SK-N-SH (cell line): ENCODE data around the gene CELSR2. TPM values are rescaled to one million over a fixed set of nuclear protein-coding genes. Genes with fewer than 3 reads are reported as not detected.

ENCODE experiments used
- CTCF ChIA-PET: fragments of 300-600, 350-600 bp; formaldehyde crosslinking; extraction: SDS; loops from one replicate; lab custom pipeline; 2021; lab: Yijun Ruan, JAX
- POLR2A ChIA-PET: fragments of 350-600 bp; sonication (Branson Sonifier 250); formaldehyde crosslinking; extraction: SDS; loops from one replicate; lab custom pipeline; 2020; ENCODE audit warnings: antibody characterized with exemption, inconsistent platforms; lab: Yijun Ruan, JAX
- DNase-seq: peaks from one replicate; pipeline ENCODE4 v3.0.0; 2012
- H2AFZ ChIP-seq: fragments of 200-600 bp; sonication (generic); 2 replicates; pipeline ENCODE4 v1.8.1; 2016; ENCODE audit warnings: antibody characterized with exemption, mild to moderate bottlenecking, low read depth
- H3F3A ChIP-seq: fragments of 200-600 bp; sonication (generic); replicated peaks from 2 replicates; pipeline ENCODE3; 2016; ENCODE audit warnings: antibody characterized with exemption, mild to moderate bottlenecking; ENCODE audit not compliant: insufficient read depth
- H3K27ac ChIP-seq, 2 experiments: fragments of 200-500 bp in 1 of 2; fragments of 200-600 bp in 1 of 2; sonication (Bioruptor generic) in 1 of 2; sonication (generic), shearing (Covaris generic) in 1 of 2; 2 replicates each; pipeline versions ENCODE4 v1.5.1 to v1.6.1; 2014 to 2016; ENCODE audit warnings: low read depth in 2 of 2, inconsistent platforms in 1 of 2, low read length in 1 of 2, mild to moderate bottlenecking in 1 of 2, mixed read lengths in 1 of 2
- H3K27me3 ChIP-seq: fragments of 200-600 bp; sonication (generic), shearing (Covaris generic); 2 replicates; pipeline ENCODE4 v1.6.1; 2016; ENCODE audit warnings: mixed run types; ENCODE audit not compliant: insufficient read depth
- H3K36me3 ChIP-seq, 2 experiments: fragments of 200-500 bp in 1 of 2; fragments of 200-600 bp in 1 of 2; sonication (Bioruptor generic) in 1 of 2; sonication (generic) in 1 of 2; replicated peaks in 1 of 2; 2 replicates each; pipeline versions ENCODE3 to v1.5.1; 2014 to 2016; ENCODE audit warnings: low read length in 1 of 2, mild to moderate bottlenecking in 1 of 2; ENCODE audit not compliant: insufficient read depth in 2 of 2, control insufficient read depth in 1 of 2
- H3K4me1 ChIP-seq, 2 experiments: fragments of 200-500 bp in 1 of 2; fragments of 200-600 bp in 1 of 2; sonication (Bioruptor generic) in 1 of 2; sonication (generic), shearing (Covaris generic) in 1 of 2; 2 replicates each; pipeline versions ENCODE4 v1.5.1 to v1.6.1; 2014 to 2016; ENCODE audit warnings: low read depth in 1 of 2, low read length in 1 of 2, mixed run types in 1 of 2; ENCODE audit not compliant: insufficient read depth in 2 of 2, control insufficient read depth in 1 of 2
- H3K4me2 ChIP-seq: fragments of 200-600 bp; sonication (generic), shearing (Covaris generic); 2 replicates; pipeline ENCODE4 v1.6.1; 2017; ENCODE audit warnings: mixed run types
- H3K4me3 ChIP-seq, 2 experiments: fragments of 200-500 bp in 1 of 2; fragments of 200-600 bp in 1 of 2; sonication (Bioruptor generic) in 1 of 2; sonication (generic), shearing (Covaris generic) in 1 of 2; 2 replicates each; pipeline versions ENCODE4 v1.5.1 to v1.8.1; 2014 to 2016; ENCODE audit warnings: low read depth in 2 of 2, inconsistent platforms in 1 of 2, low read length in 1 of 2, mild to moderate bottlenecking in 1 of 2, mixed read lengths in 1 of 2, moderate library complexity in 1 of 2
- H3K79me2 ChIP-seq: fragments of 200-600 bp; sonication (generic); 2 replicates; pipeline ENCODE4 v1.8.1; 2017; ENCODE audit warnings: mild to moderate bottlenecking; ENCODE audit not compliant: insufficient read depth
- H3K9ac ChIP-seq: fragments of 200-600 bp; sonication (generic); 2 replicates; pipeline ENCODE4 v1.6.1; 2017; ENCODE audit warnings: mixed run types
- H3K9me2 ChIP-seq: fragments of 200-600 bp; sonication (generic); 2 replicates; pipeline ENCODE4 v1.6.1; 2017; ENCODE audit warnings: mixed run types
- H3K9me3 ChIP-seq: fragments of 200-600 bp; sonication (generic); 2 replicates; pipeline ENCODE4 v1.6.1; 2017; ENCODE audit warnings: mixed run types, mild to moderate bottlenecking, moderate library complexity
- H4K20me1 ChIP-seq: fragments of 200-600 bp; sonication (generic); 2 replicates; pipeline ENCODE4 v1.6.1; 2017; ENCODE audit warnings: mild to moderate bottlenecking, mixed run types; ENCODE audit not compliant: insufficient read depth
- CHD2 ChIP-seq: fragments of 150-350 bp; IDR thresholded peaks from 2 replicates; pipeline ENCODE4 v1.6.1; 2018; ENCODE audit warnings: low read length; ENCODE audit not compliant: partially characterized antibody
- ELF1 ChIP-seq: IDR thresholded peaks from 2 replicates; pipeline ENCODE4 v1.4.0; 2012
- EP300 ChIP-seq, 2 experiments: IDR thresholded peaks; 2 replicates each; pipeline versions ENCODE4 v1.4.0 to v1.6.1; 2012; ENCODE audit warnings: borderline replicate concordance in 1 of 2, low read depth in 1 of 2, low read length in 1 of 2
- EZH2phosphoT487 ChIP-seq: fragments of 200-600 bp; sonication (generic); IDR thresholded peaks from 2 replicates; pipeline ENCODE4 v1.6.1; 2017; ENCODE audit warnings: low read depth, mixed run types, mild to moderate bottlenecking, antibody characterized with exemption, moderate library complexity, borderline replicate concordance
- FOXJ3 ChIP-seq: sonication (generic); formaldehyde crosslinking; IDR thresholded peaks from 2 replicates; pipeline ENCODE4 v1.5.1; 2020; ENCODE audit warnings: mild to moderate bottlenecking, missing genetic modification reagents
- GATA2 ChIP-seq: sonication (generic); formaldehyde crosslinking; IDR thresholded peaks from 2 replicates; pipeline ENCODE4 v1.5.0; 2020; ENCODE audit warnings: mild to moderate bottlenecking, missing genetic modification reagents
- MAX ChIP-seq: IDR thresholded peaks from 2 replicates; pipeline ENCODE4 v1.4.0; 2012; ENCODE audit warnings: low read depth
- MEF2A ChIP-seq: IDR thresholded peaks from 2 replicates; pipeline ENCODE4 v1.4.0; 2012; ENCODE audit warnings: low read depth, borderline replicate concordance
- NFIC ChIP-seq: IDR thresholded peaks from 2 replicates; pipeline ENCODE4 v1.4.0; 2012; ENCODE audit warnings: borderline replicate concordance
- NRF1 ChIP-seq: IDR thresholded peaks from 2 replicates; pipeline ENCODE4 v1.6.1; 2012; ENCODE audit warnings: low read depth, mild to moderate bottlenecking, low read length
- POLR2AphosphoS5 ChIP-seq: IDR thresholded peaks from 2 replicates; pipeline ENCODE4 v1.6.1; 2012; ENCODE audit warnings: low read depth, low read length
- SMC3 ChIP-seq: IDR thresholded peaks from 2 replicates; pipeline ENCODE4 v1.6.1; 2012; ENCODE audit warnings: low read depth, low read length, improper control_type of control experiment
- TAF1 ChIP-seq: IDR thresholded peaks from 2 replicates; pipeline ENCODE4 v1.6.1; 2012; ENCODE audit warnings: low read depth, mild to moderate bottlenecking, low read length, moderate library complexity, borderline replicate concordance
- TCF12 ChIP-seq: IDR thresholded peaks from 2 replicates; pipeline ENCODE4 v1.4.0; 2012
- USF1 ChIP-seq: IDR thresholded peaks from 2 replicates; pipeline ENCODE4 v1.4.0; 2012; ENCODE audit warnings: low read depth, borderline replicate concordance
- WGBS: methylation state at CpG from one replicate; pipeline ENCODE4 v1.1.6; 2017; ENCODE audit warnings: low lambda C conversion rate; 5-methylcytosine and 5-hydroxymethylcytosine counted together
- polyA plus RNA-seq, 3 experiments: library from polyadenylated mRNA; depleted of rRNA; stranded (reverse); fragments of >200 nt; gene quantifications; 2 replicates each; pipeline ENCODE4 v1.2.3, GENCODE V29; 2012

Gene CELSR2
- polyA plus RNA-seq, 1 of the 3 experiments (the other 2 are of a cell fraction) = 3.5 TPM

- H3K27me3 ChIP-seq = no peaks in the 10 kb centered on the region
- ChIA-PET CTCF (no interaction called here), POLR2A (no interaction called here)
- peaks cover 9% of the 10 kb centered on the region for H3F3A ChIP-seq
- H4K20me1 ChIP-seq = no peaks in the 10 kb centered on the region
- no peaks in the 10 kb centered on the region for H3K9me3 ChIP-seq
- H3K4me3 ChIP-seq = no peak overlapping the region
- no peak overlapping the region for H3K4me2 ChIP-seq
- H3K9me2 ChIP-seq = no peaks in the 10 kb centered on the region
- H3K79me2 ChIP-seq = no peaks in the 10 kb centered on the region
- H3K9ac ChIP-seq = no peak overlapping the region
- 89% methylated on average over 4 of the region's 4 CpGs for WGBS
- no peak overlapping the region for H3K27ac ChIP-seq
- H2AFZ ChIP-seq = no peak overlapping the region
- no peak for DNase-seq
- H3K4me1 ChIP-seq = peaks cover 7 to 18% of the 10 kb centered on the region in 2 experiments
- H3K36me3 ChIP-seq = no peaks in the 10 kb centered on the region
- no peak for TF ChIP-seq MEF2A
- no peak for TF ChIP-seq USF1
- no peak for TF ChIP-seq EP300 (IDR thresholded peaks at IDR 0.05; ENCODE audit: borderline replicate concordance in 1 of 2, low read depth in 1 of 2, low read length in 1 of 2)
- no peak for TF ChIP-seq EZH2phosphoT487
- no peak for TF ChIP-seq SMC3
- TF ChIP-seq GATA2 (CRISPR knock-in tag) = no peak
- TF ChIP-seq CHD2 = no peak
- no peak for TF ChIP-seq NFIC
- no peak for TF ChIP-seq FOXJ3 (CRISPR knock-in tag)
- TF ChIP-seq POLR2AphosphoS5 = no peak
- no peak for TF ChIP-seq NRF1
- no peak for TF ChIP-seq MAX
- TF ChIP-seq TAF1 = no peak
- TF ChIP-seq ELF1 = no peak
- TF ChIP-seq, all 33 proteins: peak for 0
These were observed 45.1 kb downstream of the CELSR2 start for GRCh38 chr1:109294481-109294880.

GRCh38 chr1:109295712-109296415 lies 46.5 kb downstream of the CELSR2 start:
- 91% methylated on average over 11 of the region's 12 CpGs for WGBS
- Histone ChIP-seq H3K9me3 (no peaks in the 10 kb centered on the region), H3F3A (peaks cover 9% of the 10 kb centered on the region), H3K4me1 (peaks cover 9 to 20% of the 10 kb centered on the region in 2 experiments), H3K4me3 (no peak overlapping the region), H3K36me3 (no peaks in the 10 kb centered on the region), H3K27ac (no peak overlapping the region), H3K4me2 (no peak overlapping the region), H3K27me3 (no peaks in the 10 kb centered on the region), H4K20me1 (no peaks in the 10 kb centered on the region), H3K79me2 (no peaks in the 10 kb centered on the region), H3K9ac (no peak overlapping the region), H3K9me2 (no peaks in the 10 kb centered on the region), H2AFZ (no peak overlapping the region)
- CTCF ChIA-PET = interaction anchor here (0.8 to 1.9 kb wide), 4 partner anchors 17 to 104 kb away, joined by 3 to 8 read pairs (median 3); no protein-coding TSS in a partner anchor
- POLR2A ChIA-PET = no interaction called here
- no peak for DNase-seq
- TF ChIP-seq POLR2AphosphoS5 (no peak), MEF2A (no peak), SMC3 (no peak), FOXJ3 (CRISPR knock-in tag) (no peak), TCF12 (no peak), NFIC (no peak)
